ENCODE results near the gene KCNQ1.

Gene KCNQ1

GRCh38 chr11:2735053-2735589 is 290.3 kb downstream of the KCNQ1 start:
- TF ChIP-seq, protein P1, sequence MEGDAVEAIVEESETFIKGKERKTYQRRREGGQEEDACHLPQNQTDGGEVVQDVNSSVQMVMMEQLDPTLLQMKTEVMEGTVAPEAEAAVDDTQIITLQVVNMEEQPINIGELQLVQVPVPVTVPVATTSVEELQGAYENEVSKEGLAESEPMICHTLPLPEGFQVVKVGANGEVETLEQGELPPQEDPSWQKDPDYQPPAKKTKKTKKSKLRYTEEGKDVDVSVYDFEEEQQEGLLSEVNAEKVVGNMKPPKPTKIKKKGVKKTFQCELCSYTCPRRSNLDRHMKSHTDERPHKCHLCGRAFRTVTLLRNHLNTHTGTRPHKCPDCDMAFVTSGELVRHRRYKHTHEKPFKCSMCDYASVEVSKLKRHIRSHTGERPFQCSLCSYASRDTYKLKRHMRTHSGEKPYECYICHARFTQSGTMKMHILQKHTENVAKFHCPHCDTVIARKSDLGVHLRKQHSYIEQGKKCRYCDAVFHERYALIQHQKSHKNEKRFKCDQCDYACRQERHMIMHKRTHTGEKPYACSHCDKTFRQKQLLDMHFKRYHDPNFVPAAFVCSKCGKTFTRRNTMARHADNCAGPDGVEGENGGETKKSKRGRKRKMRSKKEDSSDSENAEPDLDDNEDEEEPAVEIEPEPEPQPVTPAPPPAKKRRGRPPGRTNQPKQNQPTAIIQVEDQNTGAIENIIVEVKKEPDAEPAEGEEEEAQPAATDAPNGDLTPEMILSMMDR (IDR thresholded peaks at IDR 0.05; ENCODE audit: low read depth, low read length), result no peak
- no peak overlapping the region for H3K4me3 ChIP-seq (ENCODE audit: low read depth, low read length)

- no peak overlapping the region for H3K4me3 ChIP-seq (ENCODE audit: low read depth, low read length)
- TF ChIP-seq, protein P1 (IDR thresholded peaks at IDR 0.05; ENCODE audit: low read depth, low read length), result no peak
Observed at GRCh38 chr11:2736577-2737225, 291.9 kb downstream of the KCNQ1 start.

- no peak overlapping the region for H3K4me3 ChIP-seq (ENCODE audit: low read depth, low read length)
- TF ChIP-seq, protein P1 (IDR thresholded peaks at IDR 0.05; ENCODE audit: low read depth, low read length), result no peak
Observed at GRCh38 chr11:2737226-2737590, 292.4 kb downstream of the KCNQ1 start.

DNA sequence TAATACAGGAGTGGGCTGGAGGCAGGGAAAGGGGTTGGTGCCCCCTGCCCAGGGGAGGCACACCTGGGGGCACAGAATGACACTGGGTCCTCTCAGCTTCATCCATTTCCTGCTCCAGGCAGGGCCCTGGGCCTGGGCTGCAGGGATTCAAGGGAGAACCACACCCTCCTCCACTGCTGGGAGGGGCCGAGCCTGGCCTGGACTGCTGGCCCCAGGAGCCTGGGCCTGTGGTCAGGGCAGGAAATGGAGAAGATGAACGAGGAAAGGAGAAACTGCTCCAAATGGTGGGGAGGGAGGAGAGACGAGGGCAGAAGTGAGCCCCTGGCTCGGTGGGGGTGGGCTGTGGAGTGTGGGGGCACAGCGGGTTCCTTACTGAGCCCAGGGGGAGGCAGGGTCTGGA is 293.1 kb downstream of the KCNQ1 start:
- TF ChIP-seq, protein P1 (IDR thresholded peaks at IDR 0.05; ENCODE audit: low read depth, low read length), result no peak

GRCh38 chr11:2738551-2739431 is 294.0 kb downstream of the KCNQ1 start:
- H3K4me3 ChIP-seq (ENCODE audit: low read depth, low read length), result no peak overlapping the region

More for the DNA sequence above, 293.1 kb downstream of the KCNQ1 start:
- no peak overlapping the region for H3K4me3 ChIP-seq (ENCODE audit: low read depth, low read length)

DNA sequence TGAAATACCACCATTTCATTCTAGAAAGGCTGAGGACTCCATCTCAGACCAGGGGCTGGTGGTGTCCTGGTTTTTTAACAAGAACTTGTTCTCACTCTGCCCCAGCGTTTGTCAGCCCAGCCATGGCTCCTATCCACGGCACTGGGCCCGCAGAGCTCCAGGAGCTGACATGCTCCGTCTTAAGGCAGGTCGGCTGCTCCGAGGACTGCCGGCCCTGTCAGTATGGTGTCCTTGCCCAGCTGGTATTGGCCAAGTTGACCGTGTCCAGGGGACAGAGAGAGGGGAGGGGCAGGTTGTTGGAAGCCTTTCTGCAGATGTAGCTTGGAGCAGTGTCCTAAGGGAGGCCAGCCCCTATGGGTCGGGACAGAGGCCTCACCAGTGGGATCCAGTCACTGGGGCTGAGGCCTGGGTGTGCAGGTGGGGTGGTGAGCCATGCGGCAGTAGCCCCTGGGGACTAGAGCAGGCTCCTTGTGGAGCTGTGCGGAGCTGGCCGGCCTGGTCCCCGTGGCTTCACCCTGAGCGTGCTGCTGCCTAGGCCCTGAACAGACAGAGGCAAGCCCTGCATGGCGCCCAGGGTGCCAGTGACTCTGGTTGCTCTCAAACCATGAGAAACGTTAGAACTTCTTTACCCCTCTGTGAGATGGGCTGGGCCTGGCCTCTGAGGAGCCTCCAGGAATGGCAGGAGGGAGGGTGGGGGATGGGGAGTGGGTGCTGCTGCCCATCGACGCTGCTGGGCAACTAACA is 294.9 kb downstream of the KCNQ1 start:
- TF ChIP-seq, protein P1 (IDR thresholded peaks at IDR 0.05; ENCODE audit: low read depth, low read length), result no peak
- H3K4me3 ChIP-seq (ENCODE audit: low read depth, low read length), result no peak overlapping the region

More at GRCh38 chr11:2738551-2739431, 294.0 kb downstream of the KCNQ1 start:
- TF ChIP-seq, protein P1 (IDR thresholded peaks at IDR 0.05; ENCODE audit: low read depth, low read length), result no peak
